VCaP (cell line): ENCODE results near the gene UBE2L3.

ENCODE experiments used
- H3K27ac ChIP-seq: fragments of 450-650 bp; 2 replicates; pipeline ENCODE4 v1.5.1; 2017
- CTCF ChIP-seq: fragments of 450-650 bp; conservative IDR thresholded peaks from 2 replicates; pipeline ENCODE4 v1.5.1; 2017; ENCODE audit warnings: mild to moderate bottlenecking, moderate library complexity

Gene UBE2L3

DNA sequence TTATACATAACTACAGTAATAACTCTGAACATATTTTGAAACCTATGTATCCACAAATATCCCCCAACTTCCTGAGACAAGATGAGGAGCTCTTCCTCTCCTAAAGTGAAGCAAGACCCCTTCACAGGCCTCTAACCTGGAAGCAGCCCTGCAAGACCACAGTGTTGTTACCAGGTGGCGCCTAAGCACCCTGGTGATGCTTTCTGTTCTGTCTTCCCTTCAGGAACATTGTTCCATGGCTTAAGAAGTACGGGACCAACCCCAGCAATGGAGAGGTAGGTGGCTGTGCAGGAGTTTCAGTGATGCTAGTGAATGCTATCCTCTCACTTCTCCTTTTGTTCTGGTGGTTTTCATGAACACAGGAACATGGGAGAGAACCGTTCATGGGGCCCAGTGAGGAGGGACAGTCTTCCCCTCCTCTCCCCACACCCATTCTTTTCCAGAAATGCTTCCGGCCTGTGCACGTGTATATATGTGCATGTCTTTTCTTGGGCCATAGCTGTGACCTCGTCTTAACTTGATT is 104.7 kb downstream of the UBE2L3 start:
- no peak overlapping the region for H3K27ac ChIP-seq
- TF ChIP-seq CTCF, result no peak
